SU-DHL-6 (cell line): ENCODE measurements around the gene CEP57L1.

Source experiments
- H2AFZ ChIP-seq: fragments of 200-600 bp; sonication (generic); 2 replicates; pipeline ENCODE4 v1.6.1; 2014; ENCODE audit warnings: low read depth, mild to moderate bottlenecking, moderate library complexity, mixed read lengths, antibody characterized with exemption, low read length; ENCODE audit not compliant: severe bottlenecking
- H3F3A ChIP-seq: fragments of 200-600 bp; shearing (Covaris generic); 2 replicates; pipeline ENCODE4 v1.6.0; 2016; ENCODE audit warnings: antibody characterized with exemption, mild to moderate bottlenecking; ENCODE audit not compliant: insufficient read depth
- H3K27ac ChIP-seq: fragments of 200-600 bp; sonication (generic); 2 replicates; pipeline ENCODE4 v1.5.1; 2016; ENCODE audit warnings: low read depth, mild to moderate bottlenecking, low read length, moderate library complexity, mixed read lengths
- H3K27me3 ChIP-seq: fragments of 200-600 bp; sonication (generic), shearing (Covaris generic); 2 replicates; pipeline ENCODE4 v1.6.0; 2014; ENCODE audit warnings: mild to moderate bottlenecking, low read length
- H3K36me3 ChIP-seq: fragments of 200-600 bp; sonication (generic); 2 replicates; pipeline ENCODE4 v1.6.1; 2014; ENCODE audit warnings: mild to moderate bottlenecking, low read length, mixed read lengths
- H3K4me2 ChIP-seq: fragments of 300-600, 200-600 bp; shearing (Covaris generic), sonication (generic); 2 replicates; pipeline ENCODE4 v1.6.0; 2014; ENCODE audit warnings: low read length, low read depth, mild to moderate bottlenecking; ENCODE audit not compliant: poor library complexity, severe bottlenecking
- H3K4me3 ChIP-seq: fragments of 200-600 bp; sonication (generic); 2 replicates; pipeline ENCODE4 v1.5.1; 2014; ENCODE audit warnings: antibody characterized with exemption, low read length, mild to moderate bottlenecking, mixed read lengths; ENCODE audit not compliant: insufficient read depth, poor library complexity, severe bottlenecking
- H3K79me2 ChIP-seq: fragments of 200-600 bp; sonication (generic); 2 replicates; pipeline ENCODE4 v1.6.1; 2014; ENCODE audit warnings: mild to moderate bottlenecking, low read length, moderate library complexity; ENCODE audit not compliant: insufficient read depth
- H3K9ac ChIP-seq: fragments of 200-600 bp; sonication (generic); 2 replicates; pipeline ENCODE4 v1.7.0; 2014; ENCODE audit warnings: mild to moderate bottlenecking, low read length
- H3K9me2 ChIP-seq: fragments of 200-600 bp; sonication (generic); replicated peaks from 2 replicates; pipeline ENCODE4 v1.6.1; 2014; ENCODE audit warnings: low read length; ENCODE audit not compliant: insufficient read depth
- H3K9me3 ChIP-seq: fragments of 200-600 bp; sonication (generic); 2 replicates; pipeline ENCODE4 v1.6.1; 2014; ENCODE audit warnings: low read length, mixed read lengths; ENCODE audit not compliant: insufficient read depth
- H4K20me1 ChIP-seq: fragments of 200-600 bp; sonication (generic); 2 replicates; pipeline ENCODE4 v1.6.1; 2014; ENCODE audit warnings: low read depth, mild to moderate bottlenecking, antibody characterized with exemption, low read length, moderate library complexity, mixed read lengths
- CTCF ChIP-seq: fragments of 200-600 bp; sonication (generic); IDR thresholded peaks from one replicate; pipeline ENCODE4 v1.5.1; 2017; ENCODE audit warnings: antibody characterized with exemption, mild to moderate bottlenecking, low read length, moderate library complexity; ENCODE audit not compliant: insufficient read depth, poor library complexity, severe bottlenecking
- EZH2phosphoT487 ChIP-seq: fragments of 200-600 bp; sonication (generic), shearing (Covaris generic); conservative IDR thresholded peaks from 2 replicates; pipeline ENCODE4 v1.6.1; 2018; ENCODE audit warnings: mild to moderate bottlenecking, antibody characterized with exemption, low read length, moderate library complexity, mixed read lengths

Gene CEP57L1

GRCh38 chr6:109174916-109175315 lies 79.6 kb downstream of the CEP57L1 start:
- Histone ChIP-seq H3K9me3 (no peaks in the 10 kb centered on the region), H3K9me2 (no peaks in the 10 kb centered on the region), H4K20me1 (no peaks in the 10 kb centered on the region), H3K9ac (no peak overlapping the region), H3K27me3 (no peaks in the 10 kb centered on the region; the same call in 1 of the 2 replicates), H2AFZ (no peak overlapping the region), H3K4me3 (no peak overlapping the region), H3F3A (no peaks in the 10 kb centered on the region), H3K79me2 (no peaks in the 10 kb centered on the region), H3K27ac (no peak overlapping the region), H3K36me3 (no peaks in the 10 kb centered on the region), H3K4me2 (no peak overlapping the region)
- TF ChIP-seq CTCF (no peak), EZH2phosphoT487 (no peak)

DNA sequence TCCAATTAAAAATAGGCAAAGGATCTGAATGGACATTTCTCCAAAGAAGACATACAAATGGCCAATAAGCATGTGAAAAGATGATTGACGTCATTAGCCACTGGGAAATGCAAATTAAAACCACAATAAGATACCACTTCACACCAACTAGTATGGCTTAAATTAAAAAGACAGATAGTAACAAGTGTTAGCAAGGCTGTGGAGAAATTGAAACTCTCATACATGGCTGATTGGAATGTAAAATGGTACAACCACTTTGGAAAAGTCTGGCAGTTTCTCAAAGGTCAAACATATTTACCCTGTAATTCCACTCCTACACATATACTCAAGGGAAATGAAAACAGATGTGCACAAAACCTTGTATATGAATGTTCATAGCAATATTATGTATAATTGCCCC lies 83.6 kb downstream of the CEP57L1 start:
- Histone ChIP-seq H4K20me1 (no peaks in the 10 kb centered on the region), H3K4me2 (no peak overlapping the region), H3K27ac (no peak overlapping the region), H3K27me3 (no peaks in the 10 kb centered on the region; the same call in 1 of the 2 replicates), H3K9me2 (no peaks in the 10 kb centered on the region), H2AFZ (no peak overlapping the region), H3K9me3 (no peaks in the 10 kb centered on the region), H3K36me3 (no peaks in the 10 kb centered on the region), H3F3A (no peaks in the 10 kb centered on the region), H3K79me2 (no peaks in the 10 kb centered on the region), H3K4me3 (no peak overlapping the region), H3K9ac (no peak overlapping the region)
- TF ChIP-seq EZH2phosphoT487, result no peak
- TF ChIP-seq CTCF, result no peak

DNA sequence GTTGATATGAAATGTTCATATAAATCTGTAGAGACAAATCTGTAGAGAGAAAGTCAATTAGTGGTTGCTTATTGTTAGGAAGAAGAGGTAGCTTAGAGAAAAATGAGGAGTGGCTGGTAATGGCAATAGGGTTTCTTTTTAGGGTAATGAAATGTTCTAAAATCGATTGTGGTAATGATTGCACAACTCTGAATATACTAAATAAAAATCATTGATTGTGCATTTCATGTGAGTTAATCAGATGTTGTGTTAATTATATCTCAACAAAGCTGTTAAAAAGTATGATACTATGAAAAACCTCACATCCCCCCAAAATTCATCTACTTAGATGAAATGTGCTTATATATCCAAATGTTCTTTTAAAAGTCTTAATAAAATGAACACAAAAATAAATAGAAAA lies 84.2 kb downstream of the CEP57L1 start:
- Histone ChIP-seq H3K27ac (no peak overlapping the region), H2AFZ (no peak overlapping the region), H4K20me1 (no peaks in the 10 kb centered on the region), H3K4me2 (no peak overlapping the region), H3K9me2 (no peaks in the 10 kb centered on the region), H3K9me3 (no peaks in the 10 kb centered on the region), H3K27me3 (no peaks in the 10 kb centered on the region; the same call in 1 of the 2 replicates), H3K79me2 (no peaks in the 10 kb centered on the region), H3K9ac (no peak overlapping the region), H3F3A (no peaks in the 10 kb centered on the region), H3K4me3 (no peak overlapping the region), H3K36me3 (no peaks in the 10 kb centered on the region)
- TF ChIP-seq CTCF (no peak), EZH2phosphoT487 (no peak)
